ENCODE data around the gene DOCK2.
A peak's percentile ranks its signal among the peaks of the same experiment; 100 is the strongest.
"Not testable (repeated sequence)": the region's sequence is repeated elsewhere in the genome, so short reads cannot be mapped to it uniquely, and the experiment has no call there.

DOCK2 gene

GRCh38 chr5:170092455-170093101, 455.5 kb downstream of the DOCK2 start:
- Histone ChIP-seq H3K4me3 (no peak overlapping the region), H3K36me3 (replicated peaks) (no peaks in the 10 kb centered on the region), H3K27me3 (ENCODE audit: low read depth) (no peaks in the 10 kb centered on the region), H3K4me1 (no peaks in the 10 kb centered on the region), H3K9me3 (no peaks in the 10 kb centered on the region)
- no peak for DNase-seq (ENCODE audit: low spot score in 2 of 2)
- in situ Hi-C loops (cut with MboI; ENCODE audit: low sequenced_read_pairs), result loop anchor here (10.0 kb wide), 1 partner anchor 332 kb away; no protein-coding TSS in a partner anchor

GRCh38 chr5:170094329-170094728, 457.3 kb downstream of the DOCK2 start:
- in situ Hi-C loops (cut with MboI; ENCODE audit: low sequenced_read_pairs), result loop anchor here (10.0 kb wide), 1 partner anchor 330 kb away; no protein-coding TSS in a partner anchor
- H3K36me3 ChIP-seq (replicated peaks); H3K4me1 ChIP-seq; H3K4me3 ChIP-seq; H3K27me3 ChIP-seq (ENCODE audit: low read depth); DNase-seq (ENCODE audit: low spot score in 2 of 2); H3K9me3 ChIP-seq: not testable (repeated sequence)

- no peaks in the 10 kb centered on the region for H3K36me3 ChIP-seq (replicated peaks)
- no peaks in the 10 kb centered on the region for H3K4me1 ChIP-seq
- DNase-seq (ENCODE audit: low spot score in 2 of 2), result no peak
- H3K4me3 ChIP-seq, result no peak overlapping the region
- H3K9me3 ChIP-seq, result no peaks in the 10 kb centered on the region
- no peaks in the 10 kb centered on the region for H3K27me3 ChIP-seq (ENCODE audit: low read depth)
- in situ Hi-C loops (cut with MboI; ENCODE audit: low sequenced_read_pairs), result loop anchor here (10.0 kb wide), 1 partner anchor 329 kb away; no protein-coding TSS in a partner anchor
Measured at GRCh38 chr5:170095646-170096045, 458.6 kb downstream of the DOCK2 start.

GRCh38 chr5:170097934-170098333, 460.9 kb downstream of the DOCK2 start:
- no peak overlapping the region for H3K4me3 ChIP-seq
- in situ Hi-C loops (cut with MboI; ENCODE audit: low sequenced_read_pairs), result loop anchor here (10.0 kb wide), 1 partner anchor 327 kb away; no protein-coding TSS in a partner anchor
- H3K4me1 ChIP-seq, result no peaks in the 10 kb centered on the region
- H3K9me3 ChIP-seq, result no peaks in the 10 kb centered on the region
- DNase-seq (ENCODE audit: low spot score in 2 of 2), result no peak
- H3K36me3 ChIP-seq (replicated peaks), result no peaks in the 10 kb centered on the region
- H3K27me3 ChIP-seq (ENCODE audit: low read depth), result no peaks in the 10 kb centered on the region

- no peaks in the 10 kb centered on the region for H3K27me3 ChIP-seq (ENCODE audit: low read depth)
- no peaks in the 10 kb centered on the region for H3K9me3 ChIP-seq
- no peak overlapping the region for H3K4me3 ChIP-seq
- peak; percentile 74 to 87 for DNase-seq (ENCODE audit: low spot score in 2 of 2)
- in situ Hi-C loops (cut with MboI; ENCODE audit: low sequenced_read_pairs), result loop anchor here (10.0 to 25.0 kb wide), 2 partner anchors 114 to 512 kb away; no protein-coding TSS in a partner anchor
- no peaks in the 10 kb centered on the region for H3K36me3 ChIP-seq (replicated peaks)
- no peaks in the 10 kb centered on the region for H3K4me1 ChIP-seq
Measured at GRCh38 chr5:170100066-170100943, 463.2 kb downstream of the DOCK2 start.

GRCh38 chr5:170103447-170103846, 466.4 kb downstream of the DOCK2 start:
- H3K4me1 ChIP-seq, result no peaks in the 10 kb centered on the region
- H3K4me3 ChIP-seq, result no peak overlapping the region
- in situ Hi-C loops (cut with MboI; ENCODE audit: low sequenced_read_pairs), result loop anchor here (10.0 to 25.0 kb wide), 2 partner anchors 111 to 509 kb away; no protein-coding TSS in a partner anchor
- H3K9me3 ChIP-seq, result no peaks in the 10 kb centered on the region
- no peaks in the 10 kb centered on the region for H3K27me3 ChIP-seq (ENCODE audit: low read depth)
- H3K36me3 ChIP-seq (replicated peaks), result no peaks in the 10 kb centered on the region
- DNase-seq (ENCODE audit: low spot score in 2 of 2), result no peak

GRCh38 chr5:170104299-170104698, 467.2 kb downstream of the DOCK2 start:
- Histone ChIP-seq H3K27me3 (ENCODE audit: low read depth) (no peaks in the 10 kb centered on the region), H3K4me3 (no peak overlapping the region), H3K4me1 (no peaks in the 10 kb centered on the region), H3K9me3 (no peaks in the 10 kb centered on the region), H3K36me3 (replicated peaks) (no peaks in the 10 kb centered on the region)
- in situ Hi-C loops (cut with MboI; ENCODE audit: low sequenced_read_pairs), result loop anchor here (10.0 to 25.0 kb wide), 2 partner anchors 111 to 508 kb away; no protein-coding TSS in a partner anchor
- no peak for DNase-seq (ENCODE audit: low spot score in 2 of 2)

GRCh38 chr5:170104710-170105109, 467.6 kb downstream of the DOCK2 start:
- no peak for DNase-seq (ENCODE audit: low spot score in 2 of 2)
- Histone ChIP-seq H3K27me3 (ENCODE audit: low read depth) (no peaks in the 10 kb centered on the region), H3K4me1 (no peaks in the 10 kb centered on the region), H3K36me3 (replicated peaks) (no peaks in the 10 kb centered on the region), H3K4me3 (no peak overlapping the region), H3K9me3 (no peaks in the 10 kb centered on the region)
- in situ Hi-C loops (cut with MboI; ENCODE audit: low sequenced_read_pairs), result loop anchor here (10.0 to 25.0 kb wide), 2 partner anchors 110 to 508 kb away; no protein-coding TSS in a partner anchor

GRCh38 chr5:170105642-170106611, 468.9 kb downstream of the DOCK2 start, which contains the start of gene FOXI1:
Gene FOXI1 (plus strand): TSS chr5:170105897. CDS start chr5:170105958, 61 bp downstream.
- Histone ChIP-seq H3K4me1 (no peaks in the 10 kb centered on the region), H3K9me3 (no peaks in the 10 kb centered on the region), H3K36me3 (replicated peaks) (no peaks in the 10 kb centered on the region), H3K27me3 (ENCODE audit: low read depth) (no peaks in the 10 kb centered on the region), H3K4me3 (no peak within 1 kb of the TSS)
- no peak for DNase-seq (ENCODE audit: low spot score in 2 of 2)
- in situ Hi-C loops (cut with MboI; ENCODE audit: low sequenced_read_pairs), result loop anchor here (10.0 to 25.0 kb wide), 2 partner anchors 109 to 506 kb away; no protein-coding TSS in a partner anchor

GRCh38 chr5:170107674-170108073, 470.6 kb downstream of the DOCK2 start:
- no peak for DNase-seq (ENCODE audit: low spot score in 2 of 2)
- H3K4me3 ChIP-seq, result no peak overlapping the region
- H3K4me1 ChIP-seq, result no peaks in the 10 kb centered on the region
- H3K9me3 ChIP-seq, result no peaks in the 10 kb centered on the region
- H3K27me3 ChIP-seq (ENCODE audit: low read depth), result no peaks in the 10 kb centered on the region
- in situ Hi-C loops (cut with MboI; ENCODE audit: low sequenced_read_pairs), result loop anchor here (10.0 to 25.0 kb wide), 2 partner anchors 107 to 505 kb away; no protein-coding TSS in a partner anchor
- H3K36me3 ChIP-seq (replicated peaks), result no peaks in the 10 kb centered on the region

GRCh38 chr5:170108266-170108785, 471.3 kb downstream of the DOCK2 start:
- no peak overlapping the region for H3K4me3 ChIP-seq
- no peaks in the 10 kb centered on the region for H3K9me3 ChIP-seq
- DNase-seq (ENCODE audit: low spot score in 2 of 2), result no peak
- no peaks in the 10 kb centered on the region for H3K4me1 ChIP-seq
- H3K27me3 ChIP-seq (ENCODE audit: low read depth), result no peaks in the 10 kb centered on the region
- H3K36me3 ChIP-seq (replicated peaks), result no peaks in the 10 kb centered on the region
- in situ Hi-C loops (cut with MboI; ENCODE audit: low sequenced_read_pairs), result loop anchor here (10.0 to 25.0 kb wide), 2 partner anchors 106 to 504 kb away; no protein-coding TSS in a partner anchor

GRCh38 chr5:170109059-170110031, 472.3 kb downstream of the DOCK2 start:
- no peaks in the 10 kb centered on the region for H3K36me3 ChIP-seq (replicated peaks)
- H3K9me3 ChIP-seq, result no peaks in the 10 kb centered on the region
- no peak overlapping the region for H3K4me3 ChIP-seq
- DNase-seq (ENCODE audit: low spot score in 2 of 2), result no peak
- in situ Hi-C loops (cut with MboI; ENCODE audit: low sequenced_read_pairs), result loop anchor here (10.0 to 25.0 kb wide), 2 partner anchors 105 to 503 kb away; no protein-coding TSS in a partner anchor
- no peaks in the 10 kb centered on the region for H3K27me3 ChIP-seq (ENCODE audit: low read depth)
- H3K4me1 ChIP-seq, result no peaks in the 10 kb centered on the region

All from HAP-1 (cell line).